Esophagus squamous epithelium (tissue), 5 donors: ENCODE data around the gene FHOD3. TPM values are rescaled to one million over a fixed set of nuclear protein-coding genes. Genes with fewer than 3 reads are reported as not detected.
A peak's percentile ranks its signal among the peaks of the same experiment; 100 is the strongest.

Source experiments
- DNase-seq: peaks from one replicate; lab custom pipeline; 2025; lab: John Stamatoyannopoulos, UW
- H3K27ac ChIP-seq, 4 donors: fragments of 200-600 bp; sonication (generic); one replicate each; pipeline ENCODE4 v1.5.1; 2016 to 2019; ENCODE audit warnings: mild to moderate bottlenecking in 1 of 4
- H3K27me3 ChIP-seq, 4 donors: fragments of 200-600 bp; sonication (generic); 1 replicate in 3 of 4; 2 replicates in 1 of 4; pipeline versions ENCODE4 v1.5.1 to v1.6.0; 2017 to 2021; ENCODE audit warnings: antibody characterized with exemption in 1 of 4
- H3K36me3 ChIP-seq, 3 donors: fragments of 200-600 bp; sonication (generic); one replicate each; pipeline ENCODE4 v1.5.1; 2016 to 2019
- H3K4me1 ChIP-seq, 3 donors: fragments of 200-600 bp; sonication (generic); one replicate each; pipeline ENCODE4 v1.5.1; 2017 to 2019
- H3K4me3 ChIP-seq, 4 donors: fragments of 200-600 bp; sonication (generic); 1 replicate in 3 of 4; 2 replicates in 1 of 4; pipeline ENCODE4 v1.5.1; 2016 to 2019; ENCODE audit warnings: mild to moderate bottlenecking in 2 of 4, moderate library complexity in 1 of 4
- H3K9me3 ChIP-seq, 3 donors: fragments of 200-600 bp; sonication (generic); one replicate each; pipeline ENCODE4 v1.5.1; 2016 to 2019
- POLR2A ChIP-seq, 4 donors: fragments of 450-650 bp; IDR thresholded peaks; one replicate each; pipeline ENCODE4 v1.6.1; 2017; ENCODE audit warnings: antibody characterized with exemption in 4 of 4, mild to moderate bottlenecking in 4 of 4, moderate library complexity in 3 of 4
- WGBS, 2 donors: methylation state at CpG; one replicate each; pipeline ENCODE4 v1.1.5; 2018; 5-methylcytosine and 5-hydroxymethylcytosine counted together
- intact Hi-C: fragments of 100-400 bp; cut with DNase I; formaldehyde crosslinking; loops from one replicate; pipeline ENCODE4 v1.15.0; 2022
- total RNA-seq, 4 donors: library from RNA; depleted of rRNA; stranded (reverse); fragments of >200 nt; gene quantifications; one replicate each; pipeline ENCODE4 v1.1.0, GENCODE V29; 2016
- TF ChIP-seq, protein P1 (sequence below), 6 experiments: fragments of 450-650 bp in 4 of 6; fragments of 200-600 bp in 2 of 6; sonication (generic) in 2 of 6; IDR thresholded peaks; one replicate each; pipeline ENCODE4 v1.5.1; 2016 to 2019; ENCODE audit warnings: antibody characterized with exemption in 6 of 6, mild to moderate bottlenecking in 4 of 6, moderate library complexity in 4 of 6
- donor health status: DM: yes; HTN: yes; CAD: no.

FHOD3 gene
- total RNA-seq, 4 donors from 2014 or later: 3.1 to 29.6 (median 5.7) TPM

DNA sequence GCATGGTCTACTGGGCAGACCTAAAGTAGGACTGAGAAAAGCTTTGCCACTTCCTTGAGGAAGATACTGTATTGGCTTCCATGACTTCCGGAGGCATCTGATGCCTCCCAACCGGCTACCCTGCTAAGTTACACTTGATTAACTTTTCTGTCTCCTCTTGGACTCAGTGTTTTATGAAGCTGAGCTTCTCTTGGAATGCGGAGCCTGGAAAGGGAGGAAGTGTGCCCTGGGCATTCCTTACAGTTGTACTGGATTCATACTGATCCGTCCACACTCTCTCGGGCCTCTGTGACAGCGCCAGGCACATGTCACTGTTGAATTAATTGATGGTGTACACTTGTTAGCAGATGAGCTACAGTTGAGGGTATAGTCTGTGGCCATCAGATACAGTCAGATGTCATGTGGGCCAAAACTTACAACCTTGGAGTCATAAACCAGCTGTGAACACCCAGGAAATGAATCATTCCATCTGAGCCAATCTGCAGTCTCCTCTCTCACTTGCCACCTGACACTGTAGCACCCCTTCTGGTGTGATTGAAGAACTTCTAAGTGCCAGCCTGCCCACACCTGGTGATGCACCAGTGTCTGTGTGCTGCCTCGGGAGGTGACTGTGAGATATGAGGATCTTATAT lies 122.5 kb downstream of the FHOD3 start:
- Histone ChIP-seq H3K27me3 (no peaks in the 10 kb centered on the region), H3K4me3 (no peak overlapping the region), H3K9me3 (no peaks in the 10 kb centered on the region), H3K36me3 (no peaks in the 10 kb centered on the region), H3K27ac (peak overlapping the region in 1 of 4 donors; percentile 36), H3K4me1 (peaks cover 0 to 19% (median 0%) of the 10 kb centered on the region in 3 donors)
- no peak for DNase-seq
- intact Hi-C loops: no loop called here
- TF ChIP-seq, protein P1, sequence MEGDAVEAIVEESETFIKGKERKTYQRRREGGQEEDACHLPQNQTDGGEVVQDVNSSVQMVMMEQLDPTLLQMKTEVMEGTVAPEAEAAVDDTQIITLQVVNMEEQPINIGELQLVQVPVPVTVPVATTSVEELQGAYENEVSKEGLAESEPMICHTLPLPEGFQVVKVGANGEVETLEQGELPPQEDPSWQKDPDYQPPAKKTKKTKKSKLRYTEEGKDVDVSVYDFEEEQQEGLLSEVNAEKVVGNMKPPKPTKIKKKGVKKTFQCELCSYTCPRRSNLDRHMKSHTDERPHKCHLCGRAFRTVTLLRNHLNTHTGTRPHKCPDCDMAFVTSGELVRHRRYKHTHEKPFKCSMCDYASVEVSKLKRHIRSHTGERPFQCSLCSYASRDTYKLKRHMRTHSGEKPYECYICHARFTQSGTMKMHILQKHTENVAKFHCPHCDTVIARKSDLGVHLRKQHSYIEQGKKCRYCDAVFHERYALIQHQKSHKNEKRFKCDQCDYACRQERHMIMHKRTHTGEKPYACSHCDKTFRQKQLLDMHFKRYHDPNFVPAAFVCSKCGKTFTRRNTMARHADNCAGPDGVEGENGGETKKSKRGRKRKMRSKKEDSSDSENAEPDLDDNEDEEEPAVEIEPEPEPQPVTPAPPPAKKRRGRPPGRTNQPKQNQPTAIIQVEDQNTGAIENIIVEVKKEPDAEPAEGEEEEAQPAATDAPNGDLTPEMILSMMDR (IDR thresholded peaks at IDR 0.05): peak in 1 of 6 experiments; percentile 52
- TF ChIP-seq POLR2A (IDR thresholded peaks at IDR 0.05): no peak
- 73 to 78% methylated on average over 7 of the region's 7 CpGs for WGBS, 2 donors

DNA sequence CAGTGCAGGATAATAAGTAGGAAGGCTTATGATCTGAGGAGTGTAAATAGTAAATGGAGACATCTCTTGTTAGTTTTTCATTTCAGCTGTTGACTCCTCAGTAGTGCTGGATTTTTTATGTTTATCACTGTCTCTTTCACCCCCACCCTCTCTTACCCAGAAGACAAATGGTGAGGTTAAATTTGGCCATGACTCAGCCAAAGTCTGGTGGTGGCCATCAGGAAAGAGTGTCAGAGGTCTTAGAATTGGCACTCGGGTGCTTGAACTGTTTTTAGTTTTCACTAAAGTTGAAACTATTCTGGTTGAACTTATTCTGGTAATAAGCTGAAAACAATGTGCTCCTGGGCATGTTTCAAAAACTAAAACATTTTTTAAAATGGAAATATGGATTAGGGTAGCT lies 123.3 kb downstream of the FHOD3 start:
- intact Hi-C loops: no loop called here
- Histone ChIP-seq H3K27me3 (no peaks in the 10 kb centered on the region), H3K4me3 (no peak overlapping the region), H3K4me1 (peaks cover 0 to 19% (median 0%) of the 10 kb centered on the region in 3 donors), H3K36me3 (no peaks in the 10 kb centered on the region), H3K27ac (peak overlapping the region in 1 of 4 donors; percentile 36), H3K9me3 (no peaks in the 10 kb centered on the region)
- no peak for DNase-seq
- TF ChIP-seq, protein P1 (IDR thresholded peaks at IDR 0.05): no peak
- no peak for TF ChIP-seq POLR2A (IDR thresholded peaks at IDR 0.05)
- 28 to 60% methylated on average over 1 of the region's 1 CpG for WGBS, 2 donors

DNA sequence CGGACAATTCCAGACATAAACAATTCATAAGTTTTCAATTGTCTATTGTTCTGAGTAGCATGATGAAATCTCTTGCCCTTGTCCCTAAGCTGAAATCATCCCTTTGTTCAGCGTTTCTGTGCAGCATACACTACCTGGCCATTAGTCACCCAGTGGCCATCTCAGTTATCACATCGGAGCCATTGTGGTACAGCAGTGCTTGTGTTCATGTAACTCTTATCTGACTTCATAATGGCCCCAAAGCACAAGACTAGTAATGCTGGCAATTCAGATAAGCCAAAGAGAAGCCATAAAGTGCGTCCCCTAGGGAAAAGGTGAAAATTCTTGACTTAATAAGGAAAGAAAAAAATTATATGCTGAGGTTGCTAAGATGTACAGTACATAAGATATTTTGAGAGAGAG lies 127.2 kb downstream of the FHOD3 start:
- TF ChIP-seq, protein P1 (IDR thresholded peaks at IDR 0.05): peak in 1 of 6 experiments; percentile 6
- TF ChIP-seq POLR2A (IDR thresholded peaks at IDR 0.05): no peak
- intact Hi-C loops: no loop called here

DNA sequence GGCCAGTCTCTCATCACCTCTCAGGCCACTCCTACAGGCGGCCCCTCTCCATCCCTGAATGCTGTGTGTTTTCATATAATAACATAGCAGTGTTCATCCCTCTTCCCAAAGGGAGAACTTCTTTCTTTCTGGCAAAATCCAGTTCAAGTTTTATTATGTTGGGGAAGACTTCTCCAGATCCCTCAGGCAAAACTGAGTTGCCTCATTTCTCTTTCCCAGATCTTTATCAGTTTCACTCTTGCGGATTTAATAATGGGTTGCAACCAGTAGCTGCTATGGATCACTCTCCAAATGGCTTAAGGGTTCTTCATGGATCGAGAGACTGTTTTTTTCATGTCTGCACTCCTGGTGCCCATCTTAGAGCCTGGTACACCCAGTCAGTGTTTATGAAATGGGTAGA lies 129.9 kb downstream of the FHOD3 start:
- no peak for TF ChIP-seq POLR2A (IDR thresholded peaks at IDR 0.05)
- TF ChIP-seq, protein P1 (IDR thresholded peaks at IDR 0.05): no peak
- Histone ChIP-seq H3K36me3 (no peaks in the 10 kb centered on the region), H3K4me1 (no peaks in the 10 kb centered on the region), H3K27me3 (no peaks in the 10 kb centered on the region), H3K4me3 (no peak overlapping the region), H3K27ac (no peak overlapping the region), H3K9me3 (no peaks in the 10 kb centered on the region)
- intact Hi-C loops: no loop called here
- DNase-seq: no peak
- 80 to 88% methylated on average over 3 of the region's 3 CpGs for WGBS, 2 donors

More for the DNA sequence above, 127.2 kb downstream of the FHOD3 start:
- DNase-seq: no peak
- H3K4me1 ChIP-seq: peaks cover 0 to 10% (median 0%) of the 10 kb centered on the region in 3 donors
- no peak overlapping the region for H3K27ac ChIP-seq
- WGBS, 2 donors: 76 to 87% methylated on average over 4 of the region's 4 CpGs
- H3K4me3 ChIP-seq: no peak overlapping the region
- H3K27me3 ChIP-seq: no peaks in the 10 kb centered on the region
- no peaks in the 10 kb centered on the region for H3K36me3 ChIP-seq
- H3K9me3 ChIP-seq: no peaks in the 10 kb centered on the region

DNA sequence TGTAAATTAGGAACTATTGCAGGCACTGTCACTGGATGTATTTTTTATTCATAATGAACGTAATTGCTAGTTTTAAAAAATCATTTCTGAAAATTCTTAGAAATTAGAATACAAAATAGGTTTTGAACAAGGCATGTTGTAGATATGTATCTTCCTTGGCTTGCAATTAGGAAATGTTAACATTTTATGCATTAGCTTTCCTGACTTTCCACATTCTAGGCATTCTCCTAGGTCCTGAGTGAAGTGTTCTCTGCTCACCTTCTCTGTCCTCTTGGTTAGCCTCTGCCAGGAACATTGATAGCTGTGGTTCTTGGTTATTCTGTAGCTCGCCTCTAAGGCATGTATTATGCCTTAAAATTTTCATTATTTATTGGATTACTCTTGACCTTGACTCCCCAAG lies 130.3 kb downstream of the FHOD3 start:
- H3K27ac ChIP-seq: no peak overlapping the region
- 83 to 86% methylated on average over 2 of the region's 2 CpGs for WGBS, 2 donors
- no peak overlapping the region for H3K4me3 ChIP-seq
- no peak for DNase-seq
- intact Hi-C loops: no loop called here
- no peaks in the 10 kb centered on the region for H3K27me3 ChIP-seq
- H3K4me1 ChIP-seq: no peaks in the 10 kb centered on the region
- H3K9me3 ChIP-seq: no peaks in the 10 kb centered on the region
- no peak for TF ChIP-seq POLR2A (IDR thresholded peaks at IDR 0.05)
- TF ChIP-seq, protein P1 (IDR thresholded peaks at IDR 0.05): no peak
- H3K36me3 ChIP-seq: no peaks in the 10 kb centered on the region
